HepG2 (cell line): ENCODE results near the gene PI3. TPM values are rescaled to one million over a fixed set of nuclear protein-coding genes. Genes with fewer than 3 reads are reported as not detected.
A peak's percentile ranks its signal among the peaks of the same experiment; 100 is the strongest.

Source experiments
- SIX4 ChIP-seq: sonication (generic); formaldehyde crosslinking; IDR thresholded peaks from 2 replicates; pipeline ENCODE4 v1.4.0; 2020; ENCODE audit warnings: missing genetic modification reagents
- STAG1 ChIP-seq: sonication (generic); formaldehyde crosslinking; IDR thresholded peaks from 2 replicates; pipeline ENCODE4 v1.4.0; 2020; ENCODE audit warnings: missing genetic modification reagents
- ZBTB1 ChIP-seq: sonication (generic); formaldehyde crosslinking; IDR thresholded peaks from 2 replicates; pipeline ENCODE4 v1.4.0; 2020; ENCODE audit warnings: missing genetic modification reagents, borderline replicate concordance
- ZC3H13 ChIP-seq: sonication (generic); formaldehyde crosslinking; IDR thresholded peaks from 2 replicates; pipeline ENCODE4 v1.8.1; 2023; ENCODE audit warnings: mild to moderate bottlenecking, missing genetic modification reagents, moderate library complexity
- polyA plus RNA-seq, 8 experiments: library from polyadenylated mRNA; depleted of rRNA in 3 of 8; stranded (reverse) in 7 of 8; unstranded in 1 of 8; fragments of >200 nt; fragmentation: Illumina TruSeq in 4 of 8; extraction: Trizol in 4 of 8; gene quantifications; 2 replicates each; pipeline versions ENCODE4 v1.2.1 to v1.2.3, GENCODE V29; 2011 to 2016; ENCODE audit warnings: low read depth in 4 of 8, missing spikeins in 1 of 8, mixed read lengths in 1 of 8; ENCODE audit not compliant: insufficient read depth in 1 of 8
- total RNA-seq, 5 experiments: library from RNA; depleted of rRNA; stranded (reverse); fragments of >200 nt; fragmentation: Illumina TruSeq; extraction: Trizol; gene quantifications; 2 replicates each; pipeline ENCODE4 v1.2.3, GENCODE V29; 2016; ENCODE audit warnings: low read depth in 1 of 5
- TF ChIP-seq, protein P1 (sequence below), 2 experiments: fragments of 450-650 bp in 1 of 2; sonication (generic) in 1 of 2; formaldehyde crosslinking in 1 of 2; IDR thresholded peaks; 2 replicates each; pipeline versions ENCODE4 v1.6.1 to v1.8.0; 2016 to 2022; ENCODE audit warnings: antibody characterized with exemption in 1 of 2, mild to moderate bottlenecking in 1 of 2, missing genetic modification reagents in 1 of 2
- TF ChIP-seq, protein P2 (sequence below): sonication (generic); formaldehyde crosslinking; IDR thresholded peaks from 2 replicates; pipeline ENCODE4 v1.4.0; 2020; ENCODE audit warnings: missing genetic modification reagents
- TF ChIP-seq, protein P3 (sequence below): sonication (generic); formaldehyde crosslinking; IDR thresholded peaks from 2 replicates; pipeline ENCODE4 v1.4.0; 2020; ENCODE audit warnings: missing genetic modification reagents
- TF ChIP-seq, protein P4 (sequence below): sonication (generic); formaldehyde crosslinking; conservative IDR thresholded peaks from 2 replicates; pipeline ENCODE4 v1.8.1; 2023; ENCODE audit warnings: missing genetic modification reagents

The PI3 gene
- total and polyA plus RNA-seq, 2 of the 13 experiments (the other 11 are each of a cell fraction or from before 2014, with no cell fraction given), result 0.22 TPM; not detected in 1

DNA sequence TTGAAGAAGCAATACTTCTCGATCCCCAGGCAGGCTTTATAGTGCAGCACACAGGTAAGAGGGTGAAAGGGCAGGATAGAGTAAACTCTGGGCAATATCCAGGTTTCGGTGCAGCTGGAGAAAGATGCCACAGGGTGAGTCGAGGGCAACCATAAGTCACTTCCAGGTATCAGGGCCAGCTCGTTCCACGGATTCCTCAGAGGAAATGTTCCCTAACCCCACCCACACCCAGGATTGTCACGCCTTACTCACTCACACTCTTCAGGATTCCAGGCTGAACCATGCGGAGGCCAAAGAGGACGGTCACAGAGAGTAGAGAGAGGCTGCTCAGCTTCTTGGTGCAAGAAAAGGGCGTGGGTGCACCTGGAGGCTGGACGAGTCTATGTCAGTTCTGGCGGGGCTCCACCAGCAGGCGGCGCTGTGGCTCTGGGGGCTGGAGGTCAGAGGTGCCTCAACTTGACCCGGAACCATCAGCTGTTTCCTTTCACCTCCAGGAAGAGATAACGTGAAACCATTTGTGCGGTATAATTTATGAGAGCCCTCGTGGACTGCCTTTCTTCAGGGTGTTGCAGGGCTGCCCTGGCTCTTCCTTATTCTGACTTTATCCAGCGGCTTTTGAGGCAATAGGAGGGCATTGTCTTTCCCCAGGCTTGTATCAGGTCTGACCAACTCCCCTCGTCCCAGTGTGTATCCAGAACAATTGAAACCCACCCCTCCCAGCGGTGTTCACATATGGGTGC, 36.0 kb upstream of the PI3 start (continued):
- TF ChIP-seq, protein P1, sequence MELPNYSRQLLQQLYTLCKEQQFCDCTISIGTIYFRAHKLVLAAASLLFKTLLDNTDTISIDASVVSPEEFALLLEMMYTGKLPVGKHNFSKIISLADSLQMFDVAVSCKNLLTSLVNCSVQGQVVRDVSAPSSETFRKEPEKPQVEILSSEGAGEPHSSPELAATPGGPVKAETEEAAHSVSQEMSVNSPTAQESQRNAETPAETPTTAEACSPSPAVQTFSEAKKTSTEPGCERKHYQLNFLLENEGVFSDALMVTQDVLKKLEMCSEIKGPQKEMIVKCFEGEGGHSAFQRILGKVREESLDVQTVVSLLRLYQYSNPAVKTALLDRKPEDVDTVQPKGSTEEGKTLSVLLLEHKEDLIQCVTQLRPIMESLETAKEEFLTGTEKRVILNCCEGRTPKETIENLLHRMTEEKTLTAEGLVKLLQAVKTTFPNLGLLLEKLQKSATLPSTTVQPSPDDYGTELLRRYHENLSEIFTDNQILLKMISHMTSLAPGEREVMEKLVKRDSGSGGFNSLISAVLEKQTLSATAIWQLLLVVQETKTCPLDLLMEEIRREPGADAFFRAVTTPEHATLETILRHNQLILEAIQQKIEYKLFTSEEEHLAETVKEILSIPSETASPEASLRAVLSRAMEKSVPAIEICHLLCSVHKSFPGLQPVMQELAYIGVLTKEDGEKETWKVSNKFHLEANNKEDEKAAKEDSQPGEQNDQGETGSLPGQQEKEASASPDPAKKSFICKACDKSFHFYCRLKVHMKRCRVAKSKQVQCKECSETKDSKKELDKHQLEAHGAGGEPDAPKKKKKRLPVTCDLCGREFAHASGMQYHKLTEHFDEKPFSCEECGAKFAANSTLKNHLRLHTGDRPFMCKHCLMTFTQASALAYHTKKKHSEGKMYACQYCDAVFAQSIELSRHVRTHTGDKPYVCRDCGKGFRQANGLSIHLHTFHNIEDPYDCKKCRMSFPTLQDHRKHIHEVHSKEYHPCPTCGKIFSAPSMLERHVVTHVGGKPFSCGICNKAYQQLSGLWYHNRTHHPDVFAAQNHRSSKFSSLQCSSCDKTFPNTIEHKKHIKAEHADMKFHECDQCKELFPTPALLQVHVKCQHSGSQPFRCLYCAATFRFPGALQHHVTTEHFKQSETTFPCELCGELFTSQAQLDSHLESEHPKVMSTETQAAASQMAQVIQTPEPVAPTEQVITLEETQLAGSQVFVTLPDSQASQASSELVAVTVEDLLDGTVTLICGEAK (IDR thresholded peaks at IDR 0.05), result no peak
- TF ChIP-seq, protein P1 (CRISPR knock-in tag; IDR thresholded peaks at IDR 0.05), result no peak
- TF ChIP-seq, protein P2, sequence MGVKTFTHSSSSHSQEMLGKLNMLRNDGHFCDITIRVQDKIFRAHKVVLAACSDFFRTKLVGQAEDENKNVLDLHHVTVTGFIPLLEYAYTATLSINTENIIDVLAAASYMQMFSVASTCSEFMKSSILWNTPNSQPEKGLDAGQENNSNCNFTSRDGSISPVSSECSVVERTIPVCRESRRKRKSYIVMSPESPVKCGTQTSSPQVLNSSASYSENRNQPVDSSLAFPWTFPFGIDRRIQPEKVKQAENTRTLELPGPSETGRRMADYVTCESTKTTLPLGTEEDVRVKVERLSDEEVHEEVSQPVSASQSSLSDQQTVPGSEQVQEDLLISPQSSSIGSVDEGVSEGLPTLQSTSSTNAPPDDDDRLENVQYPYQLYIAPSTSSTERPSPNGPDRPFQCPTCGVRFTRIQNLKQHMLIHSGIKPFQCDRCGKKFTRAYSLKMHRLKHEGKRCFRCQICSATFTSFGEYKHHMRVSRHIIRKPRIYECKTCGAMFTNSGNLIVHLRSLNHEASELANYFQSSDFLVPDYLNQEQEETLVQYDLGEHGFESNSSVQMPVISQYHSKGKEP, result no peak
- no peak for TF ChIP-seq ZBTB1
- TF ChIP-seq ZC3H13 (CRISPR knock-in tag), result no peak
- TF ChIP-seq, protein P3, sequence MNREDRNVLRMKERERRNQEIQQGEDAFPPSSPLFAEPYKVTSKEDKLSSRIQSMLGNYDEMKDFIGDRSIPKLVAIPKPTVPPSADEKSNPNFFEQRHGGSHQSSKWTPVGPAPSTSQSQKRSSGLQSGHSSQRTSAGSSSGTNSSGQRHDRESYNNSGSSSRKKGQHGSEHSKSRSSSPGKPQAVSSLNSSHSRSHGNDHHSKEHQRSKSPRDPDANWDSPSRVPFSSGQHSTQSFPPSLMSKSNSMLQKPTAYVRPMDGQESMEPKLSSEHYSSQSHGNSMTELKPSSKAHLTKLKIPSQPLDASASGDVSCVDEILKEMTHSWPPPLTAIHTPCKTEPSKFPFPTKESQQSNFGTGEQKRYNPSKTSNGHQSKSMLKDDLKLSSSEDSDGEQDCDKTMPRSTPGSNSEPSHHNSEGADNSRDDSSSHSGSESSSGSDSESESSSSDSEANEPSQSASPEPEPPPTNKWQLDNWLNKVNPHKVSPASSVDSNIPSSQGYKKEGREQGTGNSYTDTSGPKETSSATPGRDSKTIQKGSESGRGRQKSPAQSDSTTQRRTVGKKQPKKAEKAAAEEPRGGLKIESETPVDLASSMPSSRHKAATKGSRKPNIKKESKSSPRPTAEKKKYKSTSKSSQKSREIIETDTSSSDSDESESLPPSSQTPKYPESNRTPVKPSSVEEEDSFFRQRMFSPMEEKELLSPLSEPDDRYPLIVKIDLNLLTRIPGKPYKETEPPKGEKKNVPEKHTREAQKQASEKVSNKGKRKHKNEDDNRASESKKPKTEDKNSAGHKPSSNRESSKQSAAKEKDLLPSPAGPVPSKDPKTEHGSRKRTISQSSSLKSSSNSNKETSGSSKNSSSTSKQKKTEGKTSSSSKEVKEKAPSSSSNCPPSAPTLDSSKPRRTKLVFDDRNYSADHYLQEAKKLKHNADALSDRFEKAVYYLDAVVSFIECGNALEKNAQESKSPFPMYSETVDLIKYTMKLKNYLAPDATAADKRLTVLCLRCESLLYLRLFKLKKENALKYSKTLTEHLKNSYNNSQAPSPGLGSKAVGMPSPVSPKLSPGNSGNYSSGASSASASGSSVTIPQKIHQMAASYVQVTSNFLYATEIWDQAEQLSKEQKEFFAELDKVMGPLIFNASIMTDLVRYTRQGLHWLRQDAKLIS (CRISPR knock-in tag), result no peak
- TF ChIP-seq, protein P4, sequence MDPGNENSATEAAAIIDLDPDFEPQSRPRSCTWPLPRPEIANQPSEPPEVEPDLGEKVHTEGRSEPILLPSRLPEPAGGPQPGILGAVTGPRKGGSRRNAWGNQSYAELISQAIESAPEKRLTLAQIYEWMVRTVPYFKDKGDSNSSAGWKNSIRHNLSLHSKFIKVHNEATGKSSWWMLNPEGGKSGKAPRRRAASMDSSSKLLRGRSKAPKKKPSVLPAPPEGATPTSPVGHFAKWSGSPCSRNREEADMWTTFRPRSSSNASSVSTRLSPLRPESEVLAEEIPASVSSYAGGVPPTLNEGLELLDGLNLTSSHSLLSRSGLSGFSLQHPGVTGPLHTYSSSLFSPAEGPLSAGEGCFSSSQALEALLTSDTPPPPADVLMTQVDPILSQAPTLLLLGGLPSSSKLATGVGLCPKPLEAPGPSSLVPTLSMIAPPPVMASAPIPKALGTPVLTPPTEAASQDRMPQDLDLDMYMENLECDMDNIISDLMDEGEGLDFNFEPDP (CRISPR knock-in tag), result no peak
- TF ChIP-seq SIX4 (CRISPR knock-in tag), result no peak
- peak; percentile 55 for TF ChIP-seq STAG1 (CRISPR knock-in tag)
